ENCODE results near the gene CTAG2. TPM values are rescaled to one million over a fixed set of nuclear protein-coding genes. Genes with fewer than 3 reads are reported as not detected.

The CTAG2 gene
- total RNA-seq, 5 donors from 2014 or later (not counting 1 experiment from before 2014, with no cell fraction given): 3.4 TPM; not detected in 4

DNA sequence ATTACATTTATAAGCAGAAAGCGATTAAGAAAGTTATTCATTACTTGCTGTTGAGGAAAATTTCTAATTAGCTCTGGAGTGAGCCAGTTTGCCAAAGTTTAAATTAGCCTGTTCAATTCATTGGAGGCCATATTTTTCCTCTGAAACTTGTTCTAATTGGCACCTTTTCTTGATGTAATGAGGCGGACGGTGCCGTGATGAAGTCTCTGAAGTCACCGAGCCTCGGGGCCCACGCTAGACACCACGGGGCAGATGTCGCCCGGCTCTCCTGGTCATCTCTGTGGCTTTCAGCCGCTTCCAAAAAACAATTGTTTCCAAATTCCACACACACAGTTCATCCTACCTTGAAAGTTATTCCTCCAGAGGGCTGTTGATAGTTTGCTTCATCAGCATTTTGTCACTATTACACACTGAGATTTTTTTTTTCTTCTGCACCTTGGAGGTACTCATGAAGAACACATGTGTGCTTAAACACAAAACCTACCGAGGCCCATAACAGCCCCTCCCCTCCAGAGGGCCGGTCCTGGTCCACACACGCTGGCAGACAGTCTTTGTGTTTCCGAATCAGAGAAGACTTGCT is 3.9 kb upstream of the CTAG2 start:
- H3K36me3 Mint-ChIP-seq: no peaks in the 10 kb centered on the region
- WGBS (ENCODE audit: insufficient coverage): 100% methylated on average over 1 of the region's 15 CpGs
- peaks cover 0 to 4% of the 10 kb centered on the region in 2 donors for H3K27me3 Mint-ChIP-seq
- ATAC-seq (replicated peaks in 1 of 4) (no peak), DNase-seq (no peak)
- Histone ChIP-seq H3K9me3 (no peaks in the 10 kb centered on the region), H3K27ac (ENCODE audit: low read length) (no peak overlapping the region), H3K27me3 (replicated peaks in 1 of 2; ENCODE audit: control insufficient read depth in 2 of 2, extremely low read depth in 1 of 2, insufficient read depth in 2 of 2, low read length in 1 of 2) (no peaks in the 10 kb centered on the region), H3K4me3 (ENCODE audit: control insufficient read depth in 1 of 2, extremely low read depth in 1 of 2, low read length in 1 of 2) (no peak overlapping the region), H3K4me1 (ENCODE audit: control insufficient read depth in 1 of 2, extremely low read depth in 1 of 2, insufficient read depth in 2 of 2, low read length in 2 of 2) (no peaks in the 10 kb centered on the region), H3K36me3 (ENCODE audit: control insufficient read depth in 2 of 2, extremely low read depth in 1 of 2, insufficient read depth in 1 of 2, low read length in 1 of 2) (no peaks in the 10 kb centered on the region)
- ChIA-PET CTCF (no interaction called here), POLR2A (no interaction called here)
- no peaks in the 10 kb centered on the region for H3K9me3 Mint-ChIP-seq
- no peak overlapping the region for H3K27ac Mint-ChIP-seq
- H3K4me1 Mint-ChIP-seq: peaks cover 0 to 6% (median 5%) of the 10 kb centered on the region in 3 donors
- no peak overlapping the region for H3K4me3 Mint-ChIP-seq

DNA sequence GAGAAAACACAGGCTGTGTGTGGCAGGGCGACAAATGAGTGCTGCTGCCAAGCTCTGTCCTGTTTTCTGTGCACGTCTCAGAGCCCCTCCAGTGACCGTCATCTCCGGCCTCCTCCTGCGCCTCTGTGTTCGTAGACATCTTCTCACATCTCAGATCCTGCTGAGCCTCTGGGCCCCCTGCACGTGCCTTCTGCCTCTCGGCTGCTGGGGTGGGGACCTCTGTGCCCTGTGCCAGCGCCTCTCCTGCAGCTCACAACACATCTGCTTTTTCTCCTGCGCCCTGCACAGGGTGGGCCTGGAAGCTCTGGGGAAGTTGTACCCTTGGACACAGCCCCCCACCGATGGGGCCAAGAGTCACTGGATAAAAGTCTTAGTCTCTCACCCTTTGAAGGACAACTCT is 2.4 kb upstream of the CTAG2 start:
- H3K9me3 Mint-ChIP-seq: no peaks in the 10 kb centered on the region
- no peak overlapping the region for H3K27ac Mint-ChIP-seq
- H3K4me1 Mint-ChIP-seq: no peaks in the 10 kb centered on the region
- H3K4me3 Mint-ChIP-seq: no peak overlapping the region
- Histone ChIP-seq H3K27ac (ENCODE audit: low read length) (no peak overlapping the region), H3K36me3 (ENCODE audit: control insufficient read depth in 2 of 2, extremely low read depth in 1 of 2, insufficient read depth in 1 of 2, low read length in 1 of 2) (no peaks in the 10 kb centered on the region), H3K4me1 (ENCODE audit: control insufficient read depth in 1 of 2, extremely low read depth in 1 of 2, insufficient read depth in 2 of 2, low read length in 2 of 2) (no peaks in the 10 kb centered on the region), H3K9me3 (no peaks in the 10 kb centered on the region), H3K4me3 (ENCODE audit: control insufficient read depth in 1 of 2, extremely low read depth in 1 of 2, low read length in 1 of 2) (no peak overlapping the region), H3K27me3 (replicated peaks in 1 of 2; ENCODE audit: control insufficient read depth in 2 of 2, extremely low read depth in 1 of 2, insufficient read depth in 2 of 2, low read length in 1 of 2) (no peaks in the 10 kb centered on the region)
- DNase-seq (no peak), ATAC-seq (replicated peaks in 1 of 4) (no peak)
- peaks cover 0 to 4% of the 10 kb centered on the region in 2 donors for H3K27me3 Mint-ChIP-seq
- CTCF ChIA-PET: no interaction called here
- POLR2A ChIA-PET: no interaction called here
- 87% methylated on average over 9 of the region's 11 CpGs for WGBS (ENCODE audit: insufficient coverage)
- H3K36me3 Mint-ChIP-seq: no peaks in the 10 kb centered on the region

DNA sequence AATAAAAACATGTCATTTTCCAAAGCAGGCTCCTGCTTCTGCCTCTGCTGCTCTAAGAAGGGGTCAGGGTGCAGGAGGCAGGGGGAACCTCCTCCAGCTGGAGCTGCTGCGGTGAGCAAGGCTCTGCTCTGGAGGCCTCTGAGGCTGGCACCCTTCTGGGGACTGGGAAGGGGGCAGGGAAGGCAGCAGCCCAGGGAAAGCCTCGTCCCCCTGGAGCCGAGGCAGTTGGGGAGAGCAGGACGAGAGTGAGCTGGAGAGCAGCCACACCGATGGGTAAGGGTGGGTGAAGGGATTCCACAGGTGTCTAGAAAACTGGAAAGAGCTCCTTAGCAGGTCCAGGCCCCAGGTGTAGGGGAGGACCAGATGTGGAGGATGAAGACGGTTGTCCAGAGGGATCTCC is 2.0 kb upstream of the CTAG2 start:
- no peaks in the 10 kb centered on the region for H3K36me3 ChIP-seq (ENCODE audit: control insufficient read depth in 2 of 2, extremely low read depth in 1 of 2, insufficient read depth in 1 of 2, low read length in 1 of 2)
- Mint-ChIP-seq H3K4me3 (no peak overlapping the region), H3K27me3 (peaks cover 0 to 4% of the 10 kb centered on the region in 2 donors), H3K36me3 (no peaks in the 10 kb centered on the region), H3K9me3 (no peaks in the 10 kb centered on the region), H3K4me1 (no peaks in the 10 kb centered on the region), H3K27ac (no peak overlapping the region)
- ATAC-seq (replicated peaks in 1 of 4) (no peak), DNase-seq (no peak)
- no peak overlapping the region for H3K27ac ChIP-seq (ENCODE audit: low read length)
- WGBS (ENCODE audit: insufficient coverage): 79% methylated on average over 4 of the region's 6 CpGs
- ChIA-PET POLR2A (no interaction called here), CTCF (no interaction called here)
- H3K4me3 ChIP-seq (ENCODE audit: control insufficient read depth in 1 of 2, extremely low read depth in 1 of 2, low read length in 1 of 2): no peak overlapping the region
- H3K4me1 ChIP-seq (ENCODE audit: control insufficient read depth in 1 of 2, extremely low read depth in 1 of 2, insufficient read depth in 2 of 2, low read length in 2 of 2): no peaks in the 10 kb centered on the region
- H3K27me3 ChIP-seq (replicated peaks in 1 of 2; ENCODE audit: control insufficient read depth in 2 of 2, extremely low read depth in 1 of 2, insufficient read depth in 2 of 2, low read length in 1 of 2): no peaks in the 10 kb centered on the region
- no peaks in the 10 kb centered on the region for H3K9me3 ChIP-seq

DNA sequence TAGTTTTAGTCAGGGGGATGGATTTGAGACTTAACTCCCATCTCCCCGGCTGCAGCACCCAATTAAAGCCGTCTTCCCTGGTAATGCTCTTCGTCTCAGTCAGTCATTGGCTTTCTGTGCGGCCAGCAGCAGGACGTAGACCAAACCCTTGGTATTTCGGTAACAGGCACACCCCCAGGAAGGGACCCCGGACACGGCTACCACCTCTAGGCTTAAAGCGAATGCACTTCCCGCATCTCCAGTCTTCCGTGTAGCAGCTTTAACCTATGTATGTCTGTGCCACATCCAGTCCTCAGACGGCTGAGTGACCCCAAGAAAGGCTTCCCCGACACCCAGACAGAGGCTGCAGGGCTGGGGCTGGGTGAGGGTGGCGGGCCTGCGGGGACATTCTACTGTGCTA is 1.5 kb upstream of the CTAG2 start:
- ATAC-seq (replicated peaks in 1 of 4): no peak

DNA sequence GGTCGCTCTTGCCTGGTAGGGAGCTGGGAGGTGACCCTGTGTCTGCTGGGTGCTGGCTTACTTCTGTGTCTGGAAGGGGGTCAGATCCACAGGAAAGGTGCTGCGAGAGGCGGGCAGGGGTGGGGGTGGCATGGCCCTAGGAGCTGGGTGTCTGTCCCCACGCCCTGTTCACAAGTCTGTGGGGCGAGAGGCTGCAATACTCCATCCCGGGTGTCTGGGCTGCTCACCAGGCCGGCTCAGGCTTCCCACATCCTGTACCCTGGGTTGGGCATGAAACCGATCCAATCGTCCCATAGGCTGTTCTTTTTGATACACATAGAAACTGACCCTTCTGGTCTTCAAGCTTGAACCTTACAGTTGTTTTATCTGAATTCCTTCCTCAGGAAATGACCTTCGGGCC is 993 bp upstream of the CTAG2 start:
- peaks cover 0 to 4% of the 10 kb centered on the region in 2 donors for H3K27me3 Mint-ChIP-seq
- no peaks in the 10 kb centered on the region for H3K9me3 ChIP-seq
- H3K36me3 ChIP-seq (ENCODE audit: control insufficient read depth in 2 of 2, extremely low read depth in 1 of 2, insufficient read depth in 1 of 2, low read length in 1 of 2): no peaks in the 10 kb centered on the region
- H3K27me3 ChIP-seq (replicated peaks in 1 of 2; ENCODE audit: control insufficient read depth in 2 of 2, extremely low read depth in 1 of 2, insufficient read depth in 2 of 2, low read length in 1 of 2): no peaks in the 10 kb centered on the region
- H3K27ac ChIP-seq (ENCODE audit: low read length): no peak overlapping the region
- no peaks in the 10 kb centered on the region for H3K9me3 Mint-ChIP-seq
- ChIA-PET POLR2A (no interaction called here), CTCF (no interaction called here)
- H3K4me3 Mint-ChIP-seq: no peak overlapping the region
- H3K4me1 ChIP-seq (ENCODE audit: control insufficient read depth in 1 of 2, extremely low read depth in 1 of 2, insufficient read depth in 2 of 2, low read length in 2 of 2): no peaks in the 10 kb centered on the region
- H3K4me3 ChIP-seq (ENCODE audit: control insufficient read depth in 1 of 2, extremely low read depth in 1 of 2, low read length in 1 of 2): no peak overlapping the region
- H3K27ac Mint-ChIP-seq: no peak overlapping the region
- no peak for ATAC-seq (replicated peaks in 1 of 4)
- WGBS (ENCODE audit: insufficient coverage): 67% methylated on average over 3 of the region's 10 CpGs
- H3K4me1 Mint-ChIP-seq: no peaks in the 10 kb centered on the region
- H3K36me3 Mint-ChIP-seq: no peaks in the 10 kb centered on the region
- no peak for DNase-seq

More for the DNA sequence above, 1.5 kb upstream of the CTAG2 start:
- no peak overlapping the region for H3K4me3 Mint-ChIP-seq
- DNase-seq: no peak
- no peaks in the 10 kb centered on the region for H3K4me1 Mint-ChIP-seq
- H3K27ac Mint-ChIP-seq: no peak overlapping the region
- H3K9me3 Mint-ChIP-seq: no peaks in the 10 kb centered on the region
- ChIA-PET CTCF (no interaction called here), POLR2A (no interaction called here)
- peaks cover 0 to 4% of the 10 kb centered on the region in 2 donors for H3K27me3 Mint-ChIP-seq
- no peaks in the 10 kb centered on the region for H3K9me3 ChIP-seq
- H3K4me1 ChIP-seq (ENCODE audit: control insufficient read depth in 1 of 2, extremely low read depth in 1 of 2, insufficient read depth in 2 of 2, low read length in 2 of 2): no peaks in the 10 kb centered on the region
- no peak overlapping the region for H3K4me3 ChIP-seq (ENCODE audit: control insufficient read depth in 1 of 2, extremely low read depth in 1 of 2, low read length in 1 of 2)
- no peak overlapping the region for H3K27ac ChIP-seq (ENCODE audit: low read length)
- H3K27me3 ChIP-seq (replicated peaks in 1 of 2; ENCODE audit: control insufficient read depth in 2 of 2, extremely low read depth in 1 of 2, insufficient read depth in 2 of 2, low read length in 1 of 2): no peaks in the 10 kb centered on the region
- WGBS (ENCODE audit: insufficient coverage): 93% methylated on average over 3 of the region's 15 CpGs
- H3K36me3 Mint-ChIP-seq: no peaks in the 10 kb centered on the region
- no peaks in the 10 kb centered on the region for H3K36me3 ChIP-seq (ENCODE audit: control insufficient read depth in 2 of 2, extremely low read depth in 1 of 2, insufficient read depth in 1 of 2, low read length in 1 of 2)

- Histone ChIP-seq H3K27me3 (replicated peaks in 1 of 2; ENCODE audit: control insufficient read depth in 2 of 2, extremely low read depth in 1 of 2, insufficient read depth in 2 of 2, low read length in 1 of 2) (no peaks in the 10 kb centered on the region), H3K9me3 (no peaks in the 10 kb centered on the region), H3K36me3 (ENCODE audit: control insufficient read depth in 2 of 2, extremely low read depth in 1 of 2, insufficient read depth in 1 of 2, low read length in 1 of 2) (no peaks in the 10 kb centered on the region), H3K4me3 (ENCODE audit: control insufficient read depth in 1 of 2, extremely low read depth in 1 of 2, low read length in 1 of 2) (no peak overlapping the region), H3K27ac (ENCODE audit: low read length) (no peak overlapping the region), H3K4me1 (ENCODE audit: control insufficient read depth in 1 of 2, extremely low read depth in 1 of 2, insufficient read depth in 2 of 2, low read length in 2 of 2) (no peaks in the 10 kb centered on the region)
- DNase-seq (no peak), ATAC-seq (replicated peaks in 1 of 4) (no peak)
- no peaks in the 10 kb centered on the region for H3K9me3 Mint-ChIP-seq
- ChIA-PET POLR2A (no interaction called here), CTCF (no interaction called here)
- WGBS (ENCODE audit: insufficient coverage): no CpG with 5 or more reads among the region's 23 CpGs
- H3K36me3 Mint-ChIP-seq: no peaks in the 10 kb centered on the region
- H3K27me3 Mint-ChIP-seq: peaks cover 0 to 4% of the 10 kb centered on the region in 2 donors
- H3K4me1 Mint-ChIP-seq: no peaks in the 10 kb centered on the region
- H3K27ac Mint-ChIP-seq: no peak overlapping the region
- H3K4me3 Mint-ChIP-seq: no peak overlapping the region
Measured at GRCh38 chrX:154653048-154653401, 354 bp downstream of the CTAG2 start.
